SKM-1 treated with dmso at 0.1 percent for 144 hours (cell line): Measurements from ENCODE around the gene ARHGAP45.

ENCODE experiments used
- DNase-seq: peaks from one replicate; lab custom pipeline; 2025; ENCODE audit not compliant: unreplicated experiment; lab: John Stamatoyannopoulos, UW

ARHGAP45 gene

GRCh38 chr19:1054102-1055027 is 12.6 kb upstream of the ARHGAP45 start:
- no peak for DNase-seq

DNA sequence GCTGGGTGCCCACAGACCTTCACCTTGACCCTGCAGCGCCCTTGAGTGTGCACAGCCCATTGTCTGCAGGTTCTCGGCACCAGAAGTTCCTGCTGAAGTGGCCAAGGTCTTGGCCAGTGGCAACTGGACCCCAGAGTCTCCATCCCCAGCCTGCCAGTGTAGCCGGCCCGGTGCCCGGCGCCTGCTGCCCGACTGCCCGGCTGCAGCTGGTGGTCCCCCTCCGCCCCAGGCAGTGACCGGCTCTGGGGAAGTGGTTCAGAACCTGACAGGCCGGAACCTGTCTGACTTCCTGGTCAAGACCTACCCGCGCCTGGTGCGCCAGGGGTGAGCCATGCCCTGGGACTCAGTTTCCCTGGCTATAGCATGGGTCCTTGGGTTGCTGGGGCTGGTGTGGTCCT is 11.9 kb upstream of the ARHGAP45 start:
- DNase-seq: no peak

- no peak for DNase-seq
These were observed 10.9 kb upstream of the ARHGAP45 start for GRCh38 chr19:1055886-1056620.

GRCh38 chr19:1057176-1057855 is 9.7 kb upstream of the ARHGAP45 start:
- no peak for DNase-seq

DNA sequence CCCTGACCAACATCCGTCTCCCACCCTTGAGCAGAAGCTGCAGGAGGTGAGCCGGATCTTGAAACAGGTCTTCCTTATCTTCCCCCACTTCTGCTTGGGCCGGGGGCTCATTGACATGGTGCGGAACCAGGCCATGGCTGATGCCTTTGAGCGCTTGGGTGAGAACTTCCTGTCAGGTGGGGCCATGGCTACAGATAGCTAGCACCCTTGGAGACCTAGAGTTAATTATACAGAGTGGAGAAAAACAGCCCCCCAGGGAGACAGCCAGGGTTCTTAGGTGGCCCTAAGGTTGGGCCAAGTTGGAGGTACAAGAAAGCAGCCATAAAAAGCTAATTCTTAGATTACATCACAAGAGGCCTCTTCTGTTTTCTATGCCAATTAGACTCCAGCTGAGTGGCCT is 8.9 kb upstream of the ARHGAP45 start:
- DNase-seq: no peak

GRCh38 chr19:1060689-1061088 is 6.3 kb upstream of the ARHGAP45 start:
- DNase-seq: no peak

GRCh38 chr19:1061987-1062386 is 5.0 kb upstream of the ARHGAP45 start:
- DNase-seq: no peak

DNA sequence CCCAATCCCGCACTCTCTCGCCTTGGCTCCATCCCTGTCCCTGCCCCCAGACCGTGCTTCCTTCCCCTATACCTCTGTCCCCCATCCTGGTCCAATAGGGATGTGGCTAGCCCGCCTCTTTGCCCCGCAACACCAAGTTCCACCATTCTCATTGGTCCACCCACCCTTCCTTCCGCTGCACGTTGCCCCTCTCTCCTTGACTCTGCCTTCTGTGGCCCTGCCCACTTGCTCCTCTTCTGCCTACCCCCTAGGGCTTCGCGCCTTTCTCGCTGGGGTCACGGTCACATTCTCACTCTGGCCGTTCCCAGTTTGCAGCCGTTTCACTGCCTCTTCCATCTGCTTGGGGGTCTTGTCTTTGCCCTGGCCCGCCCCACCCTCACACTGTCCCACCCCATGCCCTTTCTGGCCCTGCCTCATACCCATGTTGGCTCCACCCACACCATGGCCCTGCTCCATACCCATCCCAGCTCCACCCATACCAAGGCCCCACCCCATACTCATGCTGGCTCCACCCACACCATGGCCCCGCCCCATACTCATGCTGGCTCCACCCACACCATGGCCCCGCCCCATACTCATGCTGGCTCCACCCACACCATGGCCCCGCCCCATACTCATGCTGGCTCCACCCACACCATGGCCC is 4.5 kb upstream of the ARHGAP45 start:
- DNase-seq: peak; percentile 48

DNA sequence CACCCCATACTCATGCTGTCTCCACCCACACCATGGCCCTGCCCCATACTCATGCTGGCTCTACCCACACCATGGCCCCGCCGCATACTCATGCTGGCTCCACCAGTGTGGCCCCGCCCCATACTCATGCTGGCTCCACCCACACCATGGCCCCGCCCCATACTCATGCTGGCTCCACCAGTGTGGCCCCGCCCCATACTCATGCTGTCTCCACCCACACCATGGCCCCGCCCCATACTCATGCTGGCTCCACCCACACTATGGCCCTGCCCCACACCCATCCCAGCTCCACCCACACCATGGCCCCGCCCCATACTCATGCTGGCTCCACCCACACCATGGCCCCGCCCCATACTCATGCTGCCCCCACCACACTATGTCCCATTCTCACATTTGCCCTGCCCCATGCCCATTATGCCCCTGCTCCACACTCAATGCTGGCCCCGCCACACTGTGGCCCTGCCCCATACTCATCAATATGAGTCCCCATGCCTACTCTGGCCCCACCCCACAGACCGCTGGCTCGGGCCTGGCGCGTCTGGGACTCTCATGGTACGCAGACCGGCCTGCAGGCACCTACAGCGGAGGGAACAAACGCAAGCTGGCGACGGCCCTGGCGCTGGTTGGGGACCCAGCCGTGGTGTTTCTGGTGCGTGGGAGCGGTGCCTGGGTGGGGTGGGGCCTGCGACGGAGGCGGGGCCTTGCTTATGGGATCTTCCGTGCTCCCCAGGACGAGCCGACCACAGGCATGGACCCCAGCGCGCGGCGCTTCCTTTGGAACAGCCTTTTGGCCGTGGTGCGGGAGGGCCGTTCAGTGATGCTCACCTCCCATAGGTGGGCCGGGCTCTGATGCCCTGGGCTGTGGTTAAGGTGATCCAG is 3.7 kb upstream of the ARHGAP45 start:
- DNase-seq: peak; percentile 51

- no peak for DNase-seq
These were observed 2.9 kb upstream of the ARHGAP45 start for GRCh38 chr19:1063909-1064660.

GRCh38 chr19:1064661-1065605 is 2.0 kb upstream of the ARHGAP45 start:
- DNase-seq: no peak

DNA sequence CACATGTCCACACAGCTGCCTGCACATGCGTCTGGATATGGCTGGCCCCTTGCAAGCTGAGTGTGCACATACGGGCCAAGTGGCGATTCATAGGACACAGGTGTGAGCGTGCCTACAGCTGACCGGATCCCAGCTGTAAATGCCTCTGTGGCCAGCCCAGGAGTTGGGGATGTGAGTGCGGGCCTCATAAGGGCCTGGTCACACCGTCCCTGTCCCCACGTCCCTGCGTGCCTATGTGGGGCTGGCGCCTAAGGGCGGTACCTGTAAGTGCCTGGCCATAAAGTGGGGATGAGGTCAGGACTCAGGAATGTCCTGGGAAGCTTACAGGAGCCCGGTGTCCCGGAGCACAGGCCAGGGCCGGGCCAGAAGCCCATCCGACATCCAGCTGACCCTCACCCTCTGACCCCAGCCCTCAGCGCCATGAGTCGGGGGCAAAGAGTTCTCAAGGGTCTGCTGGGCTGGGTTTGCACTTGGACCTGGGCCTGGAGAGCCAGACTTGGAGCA is 1.3 kb upstream of the ARHGAP45 start:
- DNase-seq: no peak

- DNase-seq: no peak
These were observed 668 bp upstream of the ARHGAP45 start for GRCh38 chr19:1066251-1066747.

- DNase-seq: no peak
These were observed 482 bp downstream of the ARHGAP45 start for GRCh38 chr19:1067341-1067957.

DNA sequence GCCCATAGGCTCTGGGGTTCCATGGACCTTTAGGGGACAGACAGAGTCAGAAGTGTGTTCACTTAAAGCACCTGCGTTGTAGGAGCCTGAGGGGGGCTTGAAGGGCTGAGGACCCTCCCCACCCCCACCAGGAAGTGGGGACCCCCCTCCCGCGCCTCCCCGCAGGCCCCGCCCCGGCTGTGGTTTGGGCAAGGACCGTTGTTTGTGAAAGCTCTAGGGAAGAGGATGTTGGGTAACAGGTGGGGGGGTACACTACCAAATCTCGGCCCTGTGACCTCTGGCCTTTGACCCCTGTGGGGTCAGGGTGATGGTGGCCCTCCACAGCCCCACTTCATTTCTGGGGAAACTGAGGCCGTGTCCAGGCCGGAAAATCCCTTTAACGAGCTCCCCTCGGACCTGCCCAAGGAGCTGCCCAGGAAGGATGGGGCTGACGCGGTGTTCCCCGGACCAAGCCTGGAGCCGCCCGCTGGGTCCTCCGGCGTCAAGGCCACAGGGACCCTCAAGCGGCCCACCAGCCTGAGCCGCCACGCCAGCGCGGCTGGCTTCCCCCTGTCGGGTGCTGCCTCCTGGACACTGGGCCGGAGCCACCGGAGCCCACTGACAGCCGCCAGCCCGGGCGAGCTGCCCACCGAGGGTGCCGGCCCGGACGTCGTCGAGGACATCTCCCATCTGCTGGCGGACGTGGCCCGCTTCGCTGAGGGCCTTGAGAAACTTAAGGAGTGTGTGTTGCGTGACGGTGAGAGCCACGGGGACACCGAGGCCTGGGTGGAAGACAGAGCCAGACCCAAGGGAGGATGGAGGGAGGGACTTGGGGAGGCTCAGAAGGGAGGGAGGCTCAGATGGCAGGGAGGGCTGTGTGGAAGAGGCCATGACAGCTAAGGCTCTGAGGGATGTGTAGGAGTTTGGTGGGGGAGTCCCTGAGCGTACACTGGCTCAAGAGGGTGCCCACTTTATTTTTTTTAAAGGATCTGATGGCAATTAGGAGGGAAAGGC is 1.3 kb downstream of the ARHGAP45 start:
- peak; percentile 35 for DNase-seq
